SIG-M5 treated with dmso at 0.1 percent for 504 hours (cell line): ENCODE measurements around the gene IFT43.

ENCODE experiments used
- DNase-seq: peaks from one replicate; lab custom pipeline; 2025; ENCODE audit not compliant: unreplicated experiment; lab: John Stamatoyannopoulos, UW

IFT43 gene

GRCh38 chr14:76101391-76102379 is 116.1 kb downstream of the IFT43 start:
- DNase-seq: no peak

- DNase-seq: no peak
Observed at GRCh38 chr14:76104802-76105355, 119.3 kb downstream of the IFT43 start.

- no peak for DNase-seq
Observed at GRCh38 chr14:76106188-76106587, 120.6 kb downstream of the IFT43 start.

- DNase-seq: peak; percentile 15
Observed at GRCh38 chr14:76109087-76109880, 123.7 kb downstream of the IFT43 start.

- DNase-seq: no peak
Observed at GRCh38 chr14:76112889-76113624, 127.5 kb downstream of the IFT43 start.

- no peak for DNase-seq
Observed at GRCh38 chr14:76113691-76114090, 128.1 kb downstream of the IFT43 start.

GRCh38 chr14:76115010-76115422 is 129.5 kb downstream of the IFT43 start:
- no peak for DNase-seq

GRCh38 chr14:76117789-76118484 is 132.4 kb downstream of the IFT43 start:
- no peak for DNase-seq

- no peak for DNase-seq
Observed at GRCh38 chr14:76118594-76118993, 133.0 kb downstream of the IFT43 start.

- DNase-seq: no peak
Observed at GRCh38 chr14:76121089-76121748, 135.7 kb downstream of the IFT43 start.

GRCh38 chr14:76123426-76124225 is 138.1 kb downstream of the IFT43 start:
- DNase-seq: no peak

- DNase-seq: no peak
Observed at GRCh38 chr14:76125511-76125910, 139.9 kb downstream of the IFT43 start.

- DNase-seq: peak; percentile 68
Observed at GRCh38 chr14:76126076-76126475, 140.5 kb downstream of the IFT43 start.

GRCh38 chr14:76129851-76130576 is 144.5 kb downstream of the IFT43 start:
- DNase-seq: no peak

- no peak for DNase-seq
Observed at GRCh38 chr14:76131071-76131965, 145.8 kb downstream of the IFT43 start.

- DNase-seq: peak; percentile 69
Observed at GRCh38 chr14:76133103-76133502, 147.5 kb downstream of the IFT43 start.
